Activated naive CD4-positive, alpha-beta T cell treated with anti-CD3 and anti-CD28 coated beads, Interleukin-2, amount 50 U/mL, for 72 hours (primary cell): Measurements from ENCODE around the gene TCF21. TPM values are rescaled to one million over a fixed set of nuclear protein-coding genes. Genes with fewer than 3 reads are reported as not detected.

Experiments
- ATAC-seq, 2 donors: fragments of 150-1000 bp; cut with Tn5 transposase; 2 replicates each; pipeline ENCODE4 v1.10.0; 2021; ENCODE audit warnings: mild to moderate bottlenecking in 2 of 2, moderate library complexity in 2 of 2
- DNase-seq, 2 donors: peaks; one replicate each; pipeline ENCODE4 v3.0.0; 2021 to 2022; ENCODE audit warnings: low spot score in 2 of 2
- H3K27ac Mint-ChIP-seq, 2 donors: one replicate each; pipeline ENCODE4 v1.8.0; 2022; ENCODE audit warnings: mild to moderate bottlenecking in 2 of 2, mixed read lengths in 2 of 2
- H3K36me3 Mint-ChIP-seq, 2 donors: one replicate each; pipeline ENCODE4 v1.8.0; 2022; ENCODE audit warnings: mixed read lengths in 2 of 2
- H3K9me3 Mint-ChIP-seq, 2 donors: one replicate each; pipeline ENCODE4 v1.8.0; 2022; ENCODE audit warnings: mixed read lengths in 2 of 2
- total RNA-seq, 2 donors: library from RNA; stranded (reverse); gene quantifications; one replicate each; pipeline ENCODE4 v1.2.3, GENCODE V29; 2022

Gene TCF21
- total RNA-seq, 2 donors from 2014 or later = not detected

DNA sequence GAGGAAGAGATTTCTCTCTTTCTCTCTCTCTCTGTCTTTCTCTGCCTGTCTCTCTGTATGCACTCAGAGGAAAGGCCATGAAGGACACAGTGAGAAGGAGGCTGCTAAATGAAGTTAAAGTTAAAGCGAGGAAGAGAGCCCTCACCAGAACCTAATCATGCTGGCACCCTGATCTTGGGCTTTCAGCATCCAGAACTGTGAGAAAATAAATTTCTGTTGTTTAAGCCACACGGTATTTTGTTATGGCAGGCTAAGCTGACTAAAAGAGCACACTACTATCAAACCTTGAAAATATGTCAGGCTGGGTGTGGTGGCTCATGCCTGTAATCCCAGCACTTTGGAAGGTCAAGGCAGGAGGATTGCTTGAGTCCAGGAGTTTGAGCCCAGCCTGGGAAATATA is 8.0 kb upstream of the TCF21 start:
- no peaks in the 10 kb centered on the region for H3K9me3 Mint-ChIP-seq
- DNase-seq (no peak), ATAC-seq (no peak)
- no peaks in the 10 kb centered on the region for H3K36me3 Mint-ChIP-seq
- no peak overlapping the region for H3K27ac Mint-ChIP-seq

DNA sequence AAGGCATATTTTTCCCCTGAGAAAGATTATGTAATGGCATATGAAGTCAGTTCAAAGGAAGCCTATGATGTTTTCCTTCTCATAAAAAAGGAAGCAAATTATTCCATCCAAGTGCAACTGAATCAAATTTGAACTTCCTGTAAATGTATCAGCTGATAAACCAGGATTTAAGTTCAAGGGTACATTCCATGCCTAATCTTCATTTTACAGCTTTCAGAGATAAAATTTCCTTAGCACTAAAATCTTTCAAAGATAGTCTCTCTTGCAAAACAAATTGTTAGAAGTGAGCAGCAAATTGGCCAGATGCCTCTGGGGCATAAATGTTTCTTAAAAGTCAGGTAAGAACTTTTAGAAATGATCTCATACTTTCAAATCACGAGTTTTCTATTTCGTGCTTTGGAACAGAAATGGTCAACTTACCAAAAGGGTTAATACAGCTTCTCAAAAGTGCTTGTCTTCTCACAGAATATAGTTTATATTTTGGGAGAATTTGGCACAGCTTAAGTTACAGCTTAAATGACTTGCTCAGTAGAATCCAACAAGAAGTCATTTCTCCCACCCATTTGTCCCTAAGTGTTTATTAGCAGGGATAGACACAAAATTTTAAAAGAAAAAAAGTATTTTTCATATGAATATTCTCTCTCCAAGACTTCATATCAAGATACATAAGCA is 2.7 kb upstream of the TCF21 start:
- DNase-seq (no peak), ATAC-seq (no peak)
- Mint-ChIP-seq H3K9me3 (no peaks in the 10 kb centered on the region), H3K27ac (no peak overlapping the region), H3K36me3 (peaks cover 0 to 6% of the 10 kb centered on the region in 2 donors)

DNA sequence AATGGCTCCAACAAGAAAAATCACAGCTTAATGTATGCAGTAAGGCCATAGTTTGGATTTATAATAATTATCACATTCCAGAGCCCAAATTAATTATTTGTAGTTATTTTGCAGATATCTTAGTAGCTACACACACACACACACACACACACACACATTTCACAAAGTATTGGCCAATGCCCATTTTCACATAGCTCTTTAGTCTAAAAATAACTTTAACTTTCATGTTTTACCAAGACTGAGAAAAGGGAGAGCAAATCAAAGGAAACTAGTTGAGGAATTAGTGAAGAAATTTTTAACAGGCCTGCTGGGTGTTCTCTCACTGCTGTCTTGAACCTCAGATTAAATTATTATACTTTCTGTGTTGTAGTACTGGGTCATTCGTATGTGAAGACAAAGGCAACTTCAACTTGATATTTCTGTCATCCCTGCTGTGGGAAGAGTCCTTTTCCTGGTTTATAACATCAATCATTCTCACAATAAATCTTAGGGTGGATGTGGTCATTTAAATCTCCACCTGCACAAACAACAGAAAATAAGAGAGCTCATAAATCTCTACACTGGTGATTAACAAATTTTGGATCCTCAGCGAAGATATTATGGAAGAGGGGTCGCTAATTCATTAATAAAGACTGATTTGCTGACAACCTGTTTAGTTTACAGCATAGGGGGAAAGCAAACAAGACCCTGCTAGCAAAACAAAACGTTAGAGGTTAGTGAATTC is 1.6 kb upstream of the TCF21 start:
- no peak for DNase-seq

DNA sequence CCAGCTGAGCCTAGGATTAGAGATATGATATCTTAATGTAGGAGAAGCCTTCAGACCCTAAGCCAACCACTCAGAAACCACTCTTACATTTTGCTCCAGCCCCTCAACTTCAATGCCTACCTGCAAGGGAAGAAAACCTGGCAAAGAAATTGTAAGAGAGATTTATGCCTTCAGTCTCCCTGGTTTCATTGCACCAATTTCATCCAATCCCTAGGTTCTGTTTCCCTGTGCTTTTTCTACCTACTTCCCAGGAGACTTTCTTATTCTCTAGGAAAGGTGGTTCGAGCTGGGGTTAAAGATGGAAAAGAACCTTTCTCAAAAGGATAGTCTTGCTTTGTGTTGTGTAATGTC is 1.1 kb upstream of the TCF21 start:
- H3K27ac Mint-ChIP-seq = no peak overlapping the region
- H3K36me3 Mint-ChIP-seq = peaks cover 0 to 7% of the 10 kb centered on the region in 2 donors
- no peak for ATAC-seq
- no peak for DNase-seq
- no peaks in the 10 kb centered on the region for H3K9me3 Mint-ChIP-seq

More for the DNA sequence above, 1.6 kb upstream of the TCF21 start:
- H3K27ac Mint-ChIP-seq = no peak overlapping the region
- ATAC-seq = no peak
- H3K9me3 Mint-ChIP-seq = no peaks in the 10 kb centered on the region
- peaks cover 0 to 6% of the 10 kb centered on the region in 2 donors for H3K36me3 Mint-ChIP-seq

DNA sequence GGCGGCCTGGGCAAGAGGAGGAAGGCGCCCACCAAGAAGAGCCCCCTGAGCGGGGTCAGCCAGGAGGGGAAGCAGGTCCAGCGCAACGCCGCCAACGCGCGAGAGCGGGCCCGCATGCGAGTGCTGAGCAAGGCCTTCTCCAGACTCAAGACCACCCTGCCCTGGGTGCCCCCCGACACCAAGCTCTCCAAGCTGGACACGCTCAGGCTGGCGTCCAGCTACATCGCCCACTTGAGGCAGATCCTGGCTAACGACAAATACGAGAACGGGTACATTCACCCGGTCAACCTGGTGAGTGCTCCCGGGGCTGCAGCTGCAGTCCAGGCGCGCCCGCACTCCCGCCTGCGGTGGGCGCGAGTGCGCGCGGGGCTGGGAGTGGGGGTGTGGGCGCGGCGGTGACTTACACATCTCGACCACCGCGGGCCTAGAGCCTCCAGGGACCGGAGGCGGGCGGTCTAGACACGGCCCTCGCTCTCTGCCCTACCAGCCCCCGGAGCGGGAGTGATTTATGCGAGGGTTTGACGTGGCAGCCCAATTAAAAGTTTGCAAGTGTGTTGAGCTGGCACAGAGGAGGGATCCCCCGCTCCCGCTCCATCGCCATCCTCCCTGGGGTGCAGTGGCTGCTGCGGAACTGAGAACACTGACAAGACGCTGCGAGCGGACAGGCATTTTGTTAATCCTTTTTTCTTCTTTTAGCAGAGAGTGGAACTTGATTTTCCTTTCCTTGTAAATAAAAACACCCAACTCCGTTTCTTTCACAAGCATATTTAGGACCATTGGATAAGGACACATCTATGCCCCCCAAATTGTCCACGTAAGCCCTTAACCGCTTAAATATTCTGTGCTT is 867 bp downstream of the TCF21 start:
- Mint-ChIP-seq H3K9me3 (no peaks in the 10 kb centered on the region), H3K27ac (no peak overlapping the region), H3K36me3 (peaks cover 0 to 20% of the 10 kb centered on the region in 2 donors)
- ATAC-seq (peak in 1 of 2 donors; percentile 37), DNase-seq (no peak)

DNA sequence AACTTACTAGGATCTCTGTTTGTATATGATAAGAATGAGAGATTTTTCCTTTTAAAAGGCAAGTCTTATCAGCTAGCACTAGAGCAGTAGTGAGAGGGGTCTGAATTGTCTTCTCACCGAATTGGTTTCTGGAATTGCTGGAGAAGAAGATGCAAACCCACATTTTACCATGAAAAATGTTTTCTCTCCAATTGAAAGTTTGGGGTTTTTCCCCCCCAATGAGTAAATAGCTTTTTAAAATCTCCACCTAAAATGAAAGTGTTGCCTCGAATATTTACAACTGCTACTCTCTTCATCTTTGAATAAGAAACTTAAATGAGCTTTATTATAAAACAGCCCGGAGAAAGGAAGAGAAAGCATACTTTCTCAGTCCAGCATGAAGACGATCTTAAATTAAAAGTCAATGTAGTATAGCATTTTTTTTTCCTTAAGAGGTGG is 1.8 kb downstream of the TCF21 start:
- H3K27ac Mint-ChIP-seq = no peak overlapping the region
- H3K9me3 Mint-ChIP-seq = no peaks in the 10 kb centered on the region
- no peak for DNase-seq
- peaks cover 0 to 20% of the 10 kb centered on the region in 2 donors for H3K36me3 Mint-ChIP-seq
- ATAC-seq = no peak

DNA sequence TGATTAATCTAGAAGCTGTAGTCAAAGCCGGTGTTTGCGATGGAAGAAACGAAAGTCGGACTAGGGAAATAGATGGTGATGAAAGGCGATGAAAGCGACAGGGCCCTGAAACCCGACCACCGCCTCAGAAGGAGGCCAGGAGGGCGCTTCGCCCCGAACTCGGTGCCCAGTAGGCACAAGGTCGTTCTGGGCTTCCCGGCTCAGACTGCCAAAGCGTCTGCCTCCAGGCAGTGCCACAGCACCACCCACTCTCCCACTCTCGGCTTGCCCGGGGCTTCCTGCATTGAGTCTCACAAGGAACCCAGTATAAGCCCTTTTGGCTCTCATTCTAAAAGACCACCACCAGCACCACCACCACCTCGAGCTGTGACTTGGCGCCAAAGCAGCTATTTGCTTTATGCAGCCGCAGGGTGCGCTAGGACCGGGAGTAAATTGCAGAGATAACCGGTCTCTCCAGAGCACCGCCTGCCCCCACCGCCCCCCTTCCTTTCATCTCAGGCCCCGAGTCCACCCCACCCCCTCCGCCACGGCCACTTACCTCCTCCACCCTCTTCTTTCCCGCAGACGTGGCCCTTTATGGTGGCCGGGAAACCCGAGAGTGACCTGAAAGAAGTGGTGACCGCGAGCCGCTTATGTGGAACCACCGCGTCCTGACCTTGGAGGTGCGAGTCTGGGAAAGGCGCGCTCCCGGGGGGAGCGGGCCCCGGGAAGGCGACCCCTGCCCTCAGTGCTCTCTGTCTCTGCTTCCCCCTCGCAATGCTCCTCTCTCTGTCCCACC is 2.4 kb downstream of the TCF21 start:
- no peaks in the 10 kb centered on the region for H3K9me3 Mint-ChIP-seq
- peaks cover 0 to 20% of the 10 kb centered on the region in 2 donors for H3K36me3 Mint-ChIP-seq
- peak in 1 of 2 donors; percentile 34 for DNase-seq
- H3K27ac Mint-ChIP-seq = no peak overlapping the region
- peak; percentile 40 to 62 for ATAC-seq

DNA sequence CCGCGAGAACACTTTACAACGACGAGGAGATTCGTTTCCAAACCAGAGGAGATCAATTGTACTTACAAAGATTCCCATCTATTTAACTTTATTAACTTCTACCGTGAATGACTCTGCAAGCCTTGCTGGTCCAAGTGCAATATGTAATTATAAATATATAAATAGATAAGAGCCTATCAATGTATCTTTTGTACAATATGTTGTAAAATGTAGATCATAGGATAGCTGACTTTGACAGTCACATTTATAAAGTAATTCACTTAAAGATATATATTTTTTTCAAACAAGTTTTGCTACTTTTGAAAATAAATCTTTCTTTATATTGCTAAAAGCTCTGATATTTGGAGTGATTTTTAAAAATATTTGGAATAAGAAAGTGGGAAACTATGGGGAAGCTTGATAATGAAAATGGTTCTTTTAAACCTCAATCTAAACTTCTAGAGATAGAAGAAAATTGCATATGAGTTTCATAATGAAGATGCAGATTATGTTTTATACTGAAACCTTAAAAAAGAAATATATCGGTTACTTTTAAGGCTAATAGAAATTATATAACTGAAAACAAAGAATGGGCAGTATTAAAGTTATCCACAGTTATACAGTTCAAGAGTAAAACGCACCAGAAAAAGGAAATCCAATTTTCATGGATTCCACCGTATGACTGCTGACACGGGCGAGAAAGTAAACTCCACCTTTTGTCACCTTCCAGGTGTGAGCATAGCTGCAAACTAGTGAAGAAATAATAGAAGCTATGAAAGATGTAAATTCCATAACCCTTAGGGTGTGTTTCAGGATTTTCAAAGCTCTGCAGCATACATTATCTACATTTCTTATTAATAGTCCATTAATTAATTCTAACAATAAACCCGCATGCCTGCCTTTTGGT is 3.3 kb downstream of the TCF21 start:
- DNase-seq (no peak), ATAC-seq (no peak)
- H3K27ac Mint-ChIP-seq = no peak overlapping the region
- peaks cover 0 to 20% of the 10 kb centered on the region in 2 donors for H3K36me3 Mint-ChIP-seq
- no peaks in the 10 kb centered on the region for H3K9me3 Mint-ChIP-seq

DNA sequence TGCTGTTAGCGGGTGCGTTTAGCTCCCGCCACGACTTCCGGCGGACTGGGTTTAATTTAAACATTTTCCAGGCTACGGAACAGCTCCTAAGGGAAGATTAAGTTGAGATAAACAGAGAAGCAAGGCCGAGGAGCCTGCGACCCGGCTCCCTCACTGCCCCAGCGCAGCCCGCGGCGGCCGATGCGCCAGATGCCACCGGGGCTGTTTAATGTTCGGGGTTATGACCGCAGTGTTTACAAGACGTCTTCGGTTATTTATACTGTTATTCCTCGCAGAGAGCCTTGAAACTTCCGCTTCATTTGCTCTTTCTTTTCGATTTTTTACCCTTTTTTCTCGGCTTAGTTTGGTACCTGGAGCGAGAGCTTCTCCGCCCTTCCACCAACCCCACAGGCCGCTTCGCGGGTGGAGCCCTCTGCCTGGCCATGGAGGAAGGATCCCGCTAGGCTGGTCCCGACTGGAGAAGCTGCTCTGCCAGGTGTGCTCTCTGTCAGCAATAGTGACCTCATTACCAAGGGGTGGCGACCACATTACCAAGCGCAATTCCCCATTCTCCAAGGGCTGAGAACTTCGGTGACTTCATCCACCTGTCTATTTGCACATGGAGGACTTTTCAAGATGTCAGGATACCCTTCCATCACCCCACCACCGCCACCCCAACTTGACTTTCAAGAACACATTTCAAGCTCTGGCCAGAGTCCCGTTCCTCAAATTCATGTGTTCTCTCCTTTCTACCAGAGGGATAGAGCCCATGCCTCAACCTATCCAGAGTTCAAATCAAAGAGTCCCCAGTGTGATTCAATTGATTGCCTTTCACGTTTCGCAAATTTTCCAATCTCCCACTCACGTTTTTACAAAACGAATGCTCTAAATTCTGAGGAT is 4.1 kb downstream of the TCF21 start:
- Mint-ChIP-seq H3K9me3 (no peaks in the 10 kb centered on the region), H3K27ac (no peak overlapping the region), H3K36me3 (peaks cover 0 to 20% of the 10 kb centered on the region in 2 donors)
- ATAC-seq = no peak
- DNase-seq = no peak

DNA sequence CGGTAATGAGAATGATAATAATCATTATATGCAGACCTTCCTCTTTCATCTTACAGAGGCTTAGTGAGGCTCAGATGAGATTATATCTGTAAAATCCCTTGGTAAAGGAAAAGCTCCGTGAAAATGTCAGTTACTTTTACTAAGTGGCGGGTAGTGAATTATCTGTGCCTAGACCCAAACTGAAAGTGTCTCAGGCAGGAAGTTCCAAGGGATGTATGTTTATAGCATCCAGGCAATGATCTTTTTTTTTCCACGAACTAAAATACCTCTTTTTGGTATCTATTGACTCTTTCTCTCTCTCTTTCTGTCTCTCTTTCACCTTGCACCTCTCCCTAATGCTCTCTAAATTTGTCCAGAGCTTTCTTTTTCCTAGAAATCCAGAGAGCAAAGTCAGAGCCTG is 5.0 kb downstream of the TCF21 start:
- Mint-ChIP-seq H3K9me3 (no peaks in the 10 kb centered on the region), H3K27ac (no peak overlapping the region), H3K36me3 (peaks cover 0 to 19% of the 10 kb centered on the region in 2 donors)
- DNase-seq (no peak), ATAC-seq (no peak)

DNA sequence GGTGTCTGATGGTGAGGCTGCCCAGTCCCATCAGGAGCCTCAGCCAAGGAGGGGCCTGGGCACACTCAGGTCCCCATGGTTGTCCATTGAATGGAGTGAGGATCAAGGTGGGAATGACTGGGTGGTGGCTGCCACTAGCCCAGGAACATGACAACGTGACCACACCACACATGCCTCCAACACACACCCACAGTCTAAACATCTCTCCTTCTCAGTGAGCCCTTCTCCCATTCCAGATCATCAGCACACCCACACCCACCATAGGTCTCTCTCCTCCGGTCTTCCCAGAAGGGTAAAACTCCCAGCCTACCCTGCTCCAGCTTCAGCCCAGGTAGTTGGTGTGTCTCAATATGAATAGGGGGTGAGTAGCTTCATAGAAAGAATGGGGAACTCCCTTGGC is 5.5 kb downstream of the TCF21 start:
- no peak for DNase-seq
- peaks cover 0 to 15% of the 10 kb centered on the region in 2 donors for H3K36me3 Mint-ChIP-seq
- H3K27ac Mint-ChIP-seq = no peak overlapping the region
- H3K9me3 Mint-ChIP-seq = no peaks in the 10 kb centered on the region
- no peak for ATAC-seq

DNA sequence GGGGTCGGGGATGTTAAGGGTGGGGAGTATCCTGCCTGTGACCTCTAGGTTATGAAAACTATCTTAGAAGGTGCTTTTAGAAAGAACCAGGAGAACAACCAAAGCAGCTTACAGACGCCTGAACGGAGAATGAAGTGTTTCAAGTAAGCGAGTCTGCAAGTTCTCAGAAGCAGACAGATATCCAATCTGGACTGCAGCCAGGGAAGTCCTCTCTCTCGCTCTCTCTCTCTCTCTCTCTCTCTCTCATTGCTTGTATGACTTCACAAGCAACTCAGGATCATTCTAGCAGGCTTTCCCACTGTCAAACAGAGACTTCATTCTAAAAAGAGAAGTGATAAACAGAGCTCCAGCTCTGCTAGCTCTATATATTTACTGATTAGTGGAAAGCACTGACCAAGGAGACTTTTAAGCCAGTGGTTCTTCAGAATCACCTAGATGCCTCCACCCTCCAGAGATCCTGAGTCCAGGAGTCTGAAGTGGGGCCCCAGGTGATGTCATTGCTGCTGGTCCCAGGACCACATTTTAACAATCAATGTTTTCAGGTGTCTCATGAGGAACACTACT is 6.0 kb downstream of the TCF21 start:
- H3K27ac Mint-ChIP-seq = no peak overlapping the region
- no peaks in the 10 kb centered on the region for H3K9me3 Mint-ChIP-seq
- ATAC-seq = no peak
- DNase-seq = no peak
- H3K36me3 Mint-ChIP-seq = peaks cover 0 to 14% of the 10 kb centered on the region in 2 donors

DNA sequence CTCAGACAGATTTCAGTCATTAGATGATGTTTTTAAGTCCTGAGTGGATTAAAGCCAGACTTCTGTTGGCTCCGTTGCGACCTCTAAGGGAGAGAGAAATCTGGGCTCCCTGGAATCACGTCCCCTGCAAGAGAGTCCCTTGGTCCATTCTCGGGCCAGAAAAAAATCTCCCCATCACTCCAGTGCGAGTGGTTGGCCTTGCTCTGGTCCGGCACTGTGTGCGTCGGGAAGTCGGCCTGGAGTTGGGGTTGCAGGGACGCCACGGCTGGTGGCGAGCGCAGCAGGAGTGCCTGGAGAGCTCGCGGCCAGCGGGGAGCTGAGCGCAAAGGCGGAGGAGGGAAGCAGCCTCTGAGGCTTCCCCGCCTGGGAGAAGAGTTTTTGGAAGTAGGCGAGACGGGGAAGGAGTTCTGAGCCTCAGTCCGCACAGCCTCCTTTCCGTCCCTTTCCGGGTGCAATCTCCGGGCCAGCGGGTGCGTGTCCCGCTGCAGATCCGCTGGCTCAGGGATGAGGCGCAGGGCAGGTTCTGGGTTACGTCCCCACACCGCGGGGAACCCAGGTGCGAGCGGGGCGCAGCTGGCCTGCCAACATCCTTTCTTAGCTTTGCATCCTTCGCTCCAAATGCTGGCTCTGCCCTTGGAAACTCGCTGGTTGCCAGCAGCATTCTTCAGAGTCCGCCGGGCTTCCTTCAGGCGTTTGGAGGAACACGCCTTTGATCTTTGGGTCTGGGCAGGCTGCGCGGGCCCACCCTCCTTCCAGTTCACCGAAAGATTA is 6.8 kb downstream of the TCF21 start:
- no peak overlapping the region for H3K27ac Mint-ChIP-seq
- peaks cover 0 to 14% of the 10 kb centered on the region in 2 donors for H3K36me3 Mint-ChIP-seq
- no peaks in the 10 kb centered on the region for H3K9me3 Mint-ChIP-seq
- DNase-seq = no peak
- ATAC-seq = no peak

DNA sequence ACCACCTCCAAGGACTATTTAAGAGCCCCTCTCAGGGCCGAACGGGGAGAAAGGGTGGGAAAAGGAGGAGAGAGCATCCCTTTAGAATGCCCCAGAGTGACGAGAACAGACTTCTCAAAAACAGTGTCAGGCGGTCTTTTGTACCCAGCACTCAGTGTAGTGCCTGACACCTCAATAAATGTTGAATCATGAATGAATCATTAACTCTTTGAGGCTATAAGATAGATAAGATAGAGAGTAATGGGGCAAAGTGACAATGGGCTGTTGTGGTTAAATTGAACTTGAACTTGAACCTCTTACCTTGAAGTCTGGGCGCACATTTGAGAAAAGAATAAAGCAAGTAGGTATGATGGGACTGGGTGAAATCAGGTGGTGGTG is 7.4 kb downstream of the TCF21 start:
- ATAC-seq = no peak
- DNase-seq = no peak
- Mint-ChIP-seq H3K36me3 (peaks cover 0 to 14% of the 10 kb centered on the region in 2 donors), H3K9me3 (no peaks in the 10 kb centered on the region), H3K27ac (no peak overlapping the region)
